Daoy (cell line): ENCODE results near the gene FAM110A. TPM values are rescaled to one million over a fixed set of nuclear protein-coding genes. Genes with fewer than 3 reads are reported as not detected.

ENCODE experiments used
- total RNA-seq: library from RNA; depleted of rRNA; stranded (reverse); fragments of >200 nt; shearing (Covaris generic); gene quantifications from 2 replicates; pipeline ENCODE4 v1.2.3, GENCODE V29; 2014; rRNA removed

FAM110A gene
- total RNA-seq, 1 experiment from 2014 or later, result 3.8 TPM

Other genes starting within 250 kb of the FAM110A start
- gene TCF15, start 223.4 kb upstream of the FAM110A start, total RNA-seq, result 0.18 and 1.0 TPM in 2 replicates
- 66.1 and 77.0 TPM in 2 replicates for gene SRXN1, start 180.5 kb upstream of the FAM110A start, total RNA-seq
- not detected in 2 replicates for gene SCRT2, start 157.9 kb upstream of the FAM110A start, total RNA-seq
- gene SLC52A3, start 65.2 kb upstream of the FAM110A start, total RNA-seq, result 3.0 and 3.6 TPM in 2 replicates
- under 0.01 and 0.03 TPM in 2 replicates for gene ANGPT4, start 82.6 kb downstream of the FAM110A start, total RNA-seq
- gene RSPO4, start 168.6 kb downstream of the FAM110A start, total RNA-seq, result 2.1 TPM in 1 of 2 replicates, not detected in the other